Measurements from ENCODE around the gene BMS1.

- no peak for TF ChIP-seq FOXP2 (optimal IDR thresholded peaks at IDR 0.05; ENCODE audit: borderline replicate concordance, extremely low read depth, extremely low read length, insufficient read depth)
- no peak for TF ChIP-seq TAF1 (IDR thresholded peaks at IDR 0.05; ENCODE audit: borderline replicate concordance, insufficient read depth, low read length)
- no peak for TF ChIP-seq POLR2AphosphoS5 (IDR thresholded peaks at IDR 0.05; ENCODE audit: low read depth, low read length)
- TF ChIP-seq REST (IDR thresholded peaks at IDR 0.05; ENCODE audit: insufficient read depth in 1 of 2, low read depth in 2 of 2, low read length in 2 of 2), result no peak
- TF ChIP-seq SIN3A (IDR thresholded peaks at IDR 0.05; ENCODE audit: borderline replicate concordance, insufficient read depth, low read length), result no peak
Observed at GRCh38 chr10:42878134-42878820, 95.7 kb downstream of the BMS1 start.

Measured in PFSK-1 (cell line).